Left renal cortex interstitium (tissue), 4 donors: ENCODE results near the gene ETV3. TPM values are rescaled to one million over a fixed set of nuclear protein-coding genes. Genes with fewer than 3 reads are reported as not detected.
"Not testable (repeated sequence)": the region's sequence is repeated elsewhere in the genome, so short reads cannot be mapped to it uniquely, and the experiment has no call there.

Experiments used
- DNase-seq, 4 donors: peaks; one replicate each; pipeline ENCODE4 v3.0.0-alpha.2; 2013; ENCODE audit warnings: low read depth in 4 of 4, low spot score in 2 of 4, missing footprints in 1 of 4
- polyA plus RNA-seq, 4 donors: library from polyadenylated mRNA; unstranded; fragments of 120-200 nt; gene quantifications; one replicate each; pipeline ENCODE4 v1.2.1, GENCODE V29; 2013; ENCODE audit not compliant: insufficient read length in 4 of 4

ETV3 gene
- polyA plus RNA-seq, 4 donors = 25.9 to 27.5 (median 26.3) TPM

- DNase-seq = no peak
Measured at GRCh38 chr1:157113631-157114030, 24.6 kb downstream of the ETV3 start.

- no peak for DNase-seq
Measured at GRCh38 chr1:157113106-157113505, 25.1 kb downstream of the ETV3 start.

- no peak for DNase-seq
Measured at GRCh38 chr1:157112186-157112867, 25.9 kb downstream of the ETV3 start.

GRCh38 chr1:157111396-157112165, 26.6 kb downstream of the ETV3 start:
- no peak for DNase-seq

- DNase-seq = no peak
Measured at GRCh38 chr1:157110686-157111085, 27.5 kb downstream of the ETV3 start.

GRCh38 chr1:157110003-157110402, 28.2 kb downstream of the ETV3 start:
- DNase-seq = no peak

GRCh38 chr1:157108448-157108847, 29.7 kb downstream of the ETV3 start:
- no peak for DNase-seq

- DNase-seq = no peak
Measured at GRCh38 chr1:157107702-157108101, 30.5 kb downstream of the ETV3 start.

GRCh38 chr1:157106813-157107189, 31.4 kb downstream of the ETV3 start:
- DNase-seq = no peak

- no peak for DNase-seq
Measured at GRCh38 chr1:157105988-157106812, 32.0 kb downstream of the ETV3 start.

GRCh38 chr1:157105298-157105987, 32.8 kb downstream of the ETV3 start:
- no peak for DNase-seq

GRCh38 chr1:157104598-157105293, 33.4 kb downstream of the ETV3 start:
- DNase-seq = no peak

- DNase-seq = no peak
Measured at GRCh38 chr1:157103268-157103667, 34.9 kb downstream of the ETV3 start.

GRCh38 chr1:157101149-157101548, 37.0 kb downstream of the ETV3 start:
- no peak for DNase-seq

GRCh38 chr1:157099633-157100009, 38.6 kb downstream of the ETV3 start, which contains the start of gene ETV3L:
Gene ETV3L (minus strand): TSS chr1:157099808. CDS start chr1:157099523, 285 bp downstream.
- DNase-seq = no peak

GRCh38 chr1:157098987-157099632, 39.1 kb downstream of the ETV3 start:
- not testable (repeated sequence) for DNase-seq

GRCh38 chr1:157098519-157098918, 39.7 kb downstream of the ETV3 start:
- DNase-seq = no peak

- DNase-seq = no peak
Measured at GRCh38 chr1:157097692-157098091, 40.5 kb downstream of the ETV3 start.

- no peak for DNase-seq
Measured at GRCh38 chr1:157096881-157097280, 41.3 kb downstream of the ETV3 start.

- DNase-seq = no peak
Measured at GRCh38 chr1:157095551-157095950, 42.6 kb downstream of the ETV3 start.
